Stimulated activated CD8-positive, alpha-beta memory T cell treated with anti-CD3 and anti-CD28 coated beads, Interleukin-15, amount 100 ng/mL, for 4 hours (primary cell): Measurements from ENCODE around the gene CARS2.
"Not testable (repeated sequence)": the region's sequence is repeated elsewhere in the genome, so short reads cannot be mapped to it uniquely, and the experiment has no call there.

Experiments
- DNase-seq, 2 donors: peaks; one replicate each; pipeline ENCODE4 v3.0.0-alpha.2; 2020; ENCODE audit warnings: low read depth in 2 of 2

The CARS2 gene, protein sequence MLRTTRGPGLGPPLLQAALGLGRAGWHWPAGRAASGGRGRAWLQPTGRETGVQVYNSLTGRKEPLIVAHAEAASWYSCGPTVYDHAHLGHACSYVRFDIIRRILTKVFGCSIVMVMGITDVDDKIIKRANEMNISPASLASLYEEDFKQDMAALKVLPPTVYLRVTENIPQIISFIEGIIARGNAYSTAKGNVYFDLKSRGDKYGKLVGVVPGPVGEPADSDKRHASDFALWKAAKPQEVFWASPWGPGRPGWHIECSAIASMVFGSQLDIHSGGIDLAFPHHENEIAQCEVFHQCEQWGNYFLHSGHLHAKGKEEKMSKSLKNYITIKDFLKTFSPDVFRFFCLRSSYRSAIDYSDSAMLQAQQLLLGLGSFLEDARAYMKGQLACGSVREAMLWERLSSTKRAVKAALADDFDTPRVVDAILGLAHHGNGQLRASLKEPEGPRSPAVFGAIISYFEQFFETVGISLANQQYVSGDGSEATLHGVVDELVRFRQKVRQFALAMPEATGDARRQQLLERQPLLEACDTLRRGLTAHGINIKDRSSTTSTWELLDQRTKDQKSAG

DNA sequence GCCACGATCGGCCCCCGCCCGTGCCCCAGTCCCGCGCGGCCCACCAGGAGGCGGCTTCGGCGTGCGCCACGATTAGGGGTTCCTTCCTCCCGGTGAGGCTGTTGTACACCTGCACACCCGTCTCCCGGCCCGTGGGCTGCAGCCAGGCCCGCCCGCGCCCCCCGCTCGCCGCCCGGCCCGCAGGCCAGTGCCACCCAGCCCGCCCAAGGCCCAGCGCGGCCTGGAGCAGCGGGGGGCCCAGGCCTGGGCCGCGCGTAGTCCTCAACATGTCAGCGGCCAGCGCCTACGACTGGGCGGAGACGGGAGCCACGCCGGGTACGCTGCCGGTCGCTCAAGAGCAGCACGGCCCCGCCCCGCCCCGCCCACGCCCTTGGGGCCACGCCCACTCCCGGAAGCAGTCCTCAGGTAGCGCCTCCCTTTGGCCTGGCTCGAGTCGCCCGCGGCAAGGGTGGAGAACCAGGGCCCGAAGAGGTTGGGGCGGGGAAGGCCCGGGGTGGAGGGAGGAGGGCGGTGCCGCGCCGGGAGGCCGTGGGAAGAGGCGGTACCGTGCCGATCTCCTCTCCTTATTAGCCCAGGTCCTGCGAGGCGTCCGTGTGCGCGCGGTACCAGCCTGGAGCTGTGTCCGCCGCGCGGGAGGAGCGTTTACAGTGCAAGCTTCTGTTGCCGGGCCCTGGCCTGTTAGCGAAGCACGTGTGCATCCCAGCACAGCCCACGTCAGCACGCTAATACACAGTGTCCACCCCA, at the start of gene CARS2:
Gene CARS2, minus strand, starts transcription at position 291 of the 744 bp plus-strand sequence. Its CDS starts 23 bp downstream, at position 268.
- DNase-seq: peak; percentile 87 to 90

DNA sequence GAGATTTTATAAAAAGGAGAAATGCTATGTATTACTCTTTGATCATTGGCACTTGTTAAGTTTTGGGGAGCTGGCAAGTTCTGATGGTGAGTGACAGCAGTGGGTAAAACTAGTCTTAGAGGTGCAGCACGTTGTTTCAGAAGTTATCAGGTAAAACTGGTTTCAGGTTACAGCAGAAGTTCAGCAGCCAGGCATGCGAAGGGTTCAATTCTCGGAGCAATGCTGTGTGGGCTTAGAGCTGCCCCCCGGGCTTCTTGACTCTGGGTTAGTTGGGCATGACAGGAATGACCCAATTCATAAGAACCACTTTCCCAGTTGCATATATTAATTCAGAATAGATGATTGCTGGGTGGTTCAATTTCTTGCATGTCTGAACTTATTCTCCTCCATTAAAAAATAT, 42.4 kb upstream of the CARS2 start:
- no peak for DNase-seq

DNA sequence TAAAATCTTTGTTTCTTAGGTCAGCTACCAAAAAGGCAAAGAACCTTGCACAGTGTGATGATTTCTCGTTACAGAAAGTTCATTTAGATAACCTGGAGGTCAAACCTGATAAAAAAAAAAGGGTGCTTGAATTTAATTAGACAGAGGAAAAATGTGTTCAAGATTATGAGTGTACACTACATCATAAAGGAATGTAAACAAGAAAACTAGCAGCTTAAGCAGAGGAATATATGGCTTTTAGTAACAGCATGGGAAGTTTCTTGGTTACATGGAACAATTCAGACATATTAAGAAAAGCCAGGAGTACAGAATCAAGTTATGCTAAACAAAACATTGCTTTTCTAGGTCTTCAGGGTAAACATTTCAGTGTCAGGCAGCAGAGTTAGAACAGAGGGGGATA, 40.5 kb upstream of the CARS2 start:
- no peak for DNase-seq

DNA sequence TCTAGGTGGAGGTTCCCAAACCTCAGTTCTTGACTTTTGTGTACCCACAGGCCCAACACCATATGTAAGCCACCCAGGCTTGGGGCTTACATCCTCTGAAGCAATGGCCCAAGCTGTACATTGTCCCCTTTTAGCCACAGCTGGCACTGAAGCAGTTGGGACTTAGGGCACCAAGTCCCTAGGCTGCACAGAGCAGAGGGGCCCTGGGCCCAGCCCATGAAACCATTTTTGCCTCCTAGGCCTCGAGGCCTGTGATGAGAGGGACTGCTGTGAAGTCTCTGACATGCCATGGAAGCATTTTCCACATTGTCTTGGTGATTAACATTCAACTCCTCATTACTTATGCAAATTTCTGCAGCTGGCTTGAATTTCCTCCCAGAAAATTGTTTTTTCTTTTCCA, 37.8 kb upstream of the CARS2 start:
- no peak for DNase-seq

DNA sequence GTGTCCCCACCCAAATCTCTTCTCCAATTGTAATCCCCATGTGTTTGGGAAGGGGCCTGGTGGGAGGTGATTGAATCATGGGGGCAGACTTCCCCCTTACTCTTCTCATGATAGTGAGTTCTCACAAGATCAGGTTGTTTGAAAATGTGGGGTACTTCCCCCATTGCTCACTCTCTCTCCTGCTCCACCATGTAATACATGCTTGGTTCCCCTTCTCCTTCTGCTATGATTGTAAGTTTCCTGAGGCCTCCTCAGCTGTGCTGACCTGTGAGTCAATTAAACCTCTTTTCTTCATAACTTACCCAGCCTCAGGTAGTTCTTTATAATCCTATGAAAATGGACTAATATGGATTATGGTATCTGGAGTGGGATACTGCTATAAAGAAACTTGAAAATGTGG, 31.6 kb upstream of the CARS2 start:
- no peak for DNase-seq

DNA sequence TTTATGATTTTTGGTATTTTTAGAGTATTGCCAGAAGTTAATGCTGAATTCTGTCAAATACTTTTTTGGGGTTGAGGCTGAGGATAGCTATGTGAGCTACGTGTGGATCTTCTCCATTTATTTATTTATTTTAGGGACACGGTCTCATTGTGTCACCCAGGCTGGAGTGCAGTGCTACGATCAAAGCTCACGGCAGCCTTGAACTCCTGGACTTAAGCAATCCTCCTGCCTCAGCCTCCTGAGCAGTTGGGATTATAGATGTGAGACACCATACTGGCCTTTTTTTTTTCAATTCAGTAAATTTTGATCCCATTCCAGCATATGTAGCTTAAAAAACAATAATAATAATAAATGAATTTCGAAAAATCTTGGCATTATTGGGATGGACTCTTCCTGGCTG, 28.6 kb upstream of the CARS2 start:
- no peak for DNase-seq

DNA sequence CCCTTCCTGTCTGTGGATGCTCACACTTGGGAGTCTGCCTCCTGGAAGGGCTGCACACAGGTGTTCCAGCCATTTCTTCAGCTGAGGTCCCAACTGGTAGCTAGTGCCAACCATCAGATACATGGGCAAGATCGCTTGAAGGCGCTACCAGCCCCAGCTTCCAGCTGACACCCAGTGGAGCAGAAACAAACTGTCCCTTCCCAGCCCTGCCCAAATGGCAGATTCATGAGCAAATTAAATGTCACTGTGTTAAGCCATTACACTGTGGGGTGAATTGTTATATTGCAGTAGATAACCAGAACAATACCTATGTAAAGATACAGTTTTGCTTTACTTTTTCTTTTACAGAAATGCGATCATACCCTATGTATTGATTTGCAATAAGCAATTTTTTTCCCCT, 25.2 kb upstream of the CARS2 start:
- no peak for DNase-seq

DNA sequence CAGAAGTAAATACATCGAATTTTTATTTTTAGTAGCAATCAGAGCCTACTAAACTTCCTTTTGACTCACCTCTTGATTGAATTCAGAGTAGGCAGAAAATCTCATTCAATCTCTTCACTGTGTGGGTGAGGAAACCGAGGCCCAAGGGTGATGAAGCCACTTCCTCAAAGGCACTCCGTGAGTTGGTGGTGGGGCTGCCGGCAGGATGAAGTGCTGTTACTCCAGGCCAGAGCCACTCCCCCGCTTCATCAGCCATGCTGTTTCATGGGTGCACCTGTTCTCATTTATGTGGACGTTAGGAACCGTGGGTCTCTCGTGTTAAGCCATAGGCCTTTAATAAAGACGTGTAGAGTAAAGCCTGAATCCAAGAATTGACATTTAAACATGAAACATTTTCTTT, 20.8 kb upstream of the CARS2 start:
- peak; percentile 35 to 44 for DNase-seq

DNA sequence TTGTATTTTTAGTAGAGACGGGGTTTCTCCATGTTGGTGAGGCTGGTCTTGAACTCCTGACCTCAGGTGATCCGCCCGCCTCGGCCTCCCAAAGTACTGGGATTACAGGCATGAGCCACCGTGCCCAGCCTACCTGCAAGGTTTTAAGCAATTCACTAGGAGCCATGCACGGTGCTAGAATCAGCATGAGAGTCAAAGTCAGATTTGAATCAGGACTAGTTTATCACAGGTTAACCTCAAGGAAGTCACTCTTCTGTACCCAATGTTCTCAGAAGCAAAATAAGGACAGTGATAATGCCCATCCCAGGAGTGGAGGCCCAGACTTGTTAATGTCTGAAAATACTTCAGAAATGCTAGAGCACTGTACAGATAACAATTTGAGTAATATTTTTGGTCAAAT, 20.2 kb upstream of the CARS2 start:
- not testable (repeated sequence) for DNase-seq

DNA sequence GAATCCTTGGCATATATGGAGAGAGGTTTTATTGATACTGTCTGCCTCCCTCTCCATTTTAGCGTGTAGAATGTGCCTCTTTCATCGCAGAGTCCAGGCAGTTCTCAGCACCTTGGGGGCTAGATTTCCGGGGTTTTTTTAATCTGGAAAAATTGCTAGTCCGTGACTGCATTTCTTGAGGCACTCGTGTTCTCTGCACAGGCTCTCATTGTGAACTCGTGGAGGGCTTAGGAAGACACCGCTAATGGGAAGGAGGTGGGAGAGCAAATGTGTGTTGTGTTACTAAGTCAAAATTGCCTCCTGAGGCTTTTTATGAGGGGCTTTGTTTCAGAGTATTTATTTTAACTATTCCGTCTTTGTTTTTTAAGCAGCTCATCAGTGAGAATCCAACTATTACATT, 17.7 kb upstream of the CARS2 start:
- no peak for DNase-seq

DNA sequence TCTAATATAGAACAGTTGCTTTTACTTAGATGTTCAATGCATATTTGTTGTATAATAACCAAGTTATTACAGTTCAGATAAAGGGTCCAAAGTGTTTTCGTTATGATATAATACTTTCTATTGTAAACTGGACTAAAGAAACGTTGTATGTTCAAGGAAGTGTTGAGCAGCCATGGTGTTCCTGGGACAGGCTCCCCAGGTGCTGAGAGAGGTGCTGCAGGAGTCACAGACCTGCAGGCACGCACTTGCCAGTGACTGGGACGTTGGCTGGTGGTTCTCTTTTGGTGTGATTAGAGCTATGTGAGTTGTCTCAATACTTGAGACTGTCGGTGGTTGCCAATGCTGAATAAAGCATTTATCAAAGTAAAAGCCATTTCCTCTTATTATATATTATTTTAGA, 17.1 kb upstream of the CARS2 start:
- no peak for DNase-seq

DNA sequence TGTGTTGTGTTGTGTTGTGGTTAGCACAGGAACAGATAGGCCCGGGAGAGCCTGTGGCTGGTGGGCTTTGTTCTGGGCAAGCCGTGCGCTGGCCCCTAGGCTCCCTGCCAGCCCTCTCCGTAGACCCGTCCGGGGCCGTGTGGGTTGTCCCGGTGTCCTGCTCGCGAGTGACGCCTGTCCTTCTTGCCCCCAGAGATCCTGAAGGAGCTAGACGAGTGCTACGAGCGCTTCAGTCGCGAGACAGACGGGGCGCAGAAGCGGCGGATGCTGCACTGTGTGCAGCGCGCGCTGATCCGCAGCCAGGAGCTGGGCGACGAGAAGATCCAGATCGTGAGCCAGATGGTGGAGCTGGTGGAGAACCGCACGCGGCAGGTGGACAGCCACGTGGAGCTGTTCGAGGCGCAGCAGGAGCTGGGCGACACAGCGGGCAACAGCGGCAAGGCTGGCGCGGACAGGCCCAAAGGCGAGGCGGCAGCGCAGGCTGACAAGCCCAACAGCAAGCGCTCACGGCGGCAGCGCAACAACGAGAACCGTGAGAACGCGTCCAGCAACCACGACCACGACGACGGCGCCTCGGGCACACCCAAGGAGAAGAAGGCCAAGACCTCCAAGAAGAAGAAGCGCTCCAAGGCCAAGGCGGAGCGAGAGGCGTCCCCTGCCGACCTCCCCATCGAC, 13.3 kb upstream of the CARS2 start:
- no peak for DNase-seq

DNA sequence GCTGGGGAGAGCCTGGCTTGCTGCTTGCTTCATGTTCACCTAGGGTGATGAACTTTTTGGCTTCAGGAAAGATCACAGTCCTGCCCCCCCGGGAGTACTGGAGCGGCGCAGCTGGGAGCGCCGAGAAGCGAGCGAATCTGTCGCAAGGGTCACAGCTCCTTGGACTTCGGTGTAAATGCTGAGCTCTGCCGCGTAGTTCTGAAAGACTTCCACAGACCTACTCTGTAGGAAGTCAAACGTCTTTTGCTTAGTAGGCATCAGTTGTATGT, 10.3 kb upstream of the CARS2 start:
- no peak for DNase-seq

DNA sequence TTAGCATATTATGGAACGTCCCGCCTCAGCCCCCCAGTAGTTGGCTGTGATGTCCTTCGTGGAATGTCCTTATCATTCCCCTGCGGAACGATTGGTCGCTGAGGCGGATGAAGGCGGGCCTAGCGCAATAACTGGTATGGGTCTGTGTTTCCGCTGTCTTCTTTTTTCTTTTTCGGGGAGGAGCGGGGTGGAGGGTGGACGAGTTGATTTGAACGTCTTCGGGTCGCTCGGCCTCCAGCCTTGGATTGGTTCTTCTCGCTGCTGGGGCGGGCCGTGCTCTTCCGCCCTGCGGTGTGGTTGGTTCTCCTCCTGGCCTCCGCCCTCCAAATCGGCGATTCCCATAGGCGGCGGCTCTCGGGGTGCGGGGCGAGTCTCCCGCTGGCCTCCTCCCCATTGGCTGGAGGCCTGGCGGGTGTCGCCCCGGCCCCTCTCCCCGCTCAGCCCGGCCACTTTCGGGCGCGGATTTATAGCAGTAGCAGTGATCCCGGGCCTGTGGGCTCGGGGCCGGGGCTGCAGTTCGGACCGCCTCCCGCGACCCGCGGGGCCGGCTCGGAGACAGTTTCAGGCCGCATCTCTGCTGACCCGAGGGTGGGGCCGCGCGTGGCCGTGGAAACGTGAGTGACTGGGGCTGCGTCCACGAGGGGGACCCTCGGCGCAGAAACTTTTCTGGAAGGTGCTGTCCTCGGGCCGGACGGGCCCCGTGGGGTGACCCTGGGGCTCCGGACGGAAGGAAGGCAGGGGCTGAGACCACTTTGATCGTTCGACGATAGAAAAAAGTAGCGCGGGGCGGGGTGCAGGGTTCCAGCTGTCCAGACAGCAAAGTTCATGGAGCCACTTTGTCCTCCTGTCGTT, 9.7 kb upstream of the CARS2 start:
- DNase-seq: peak; percentile 91 to 95

DNA sequence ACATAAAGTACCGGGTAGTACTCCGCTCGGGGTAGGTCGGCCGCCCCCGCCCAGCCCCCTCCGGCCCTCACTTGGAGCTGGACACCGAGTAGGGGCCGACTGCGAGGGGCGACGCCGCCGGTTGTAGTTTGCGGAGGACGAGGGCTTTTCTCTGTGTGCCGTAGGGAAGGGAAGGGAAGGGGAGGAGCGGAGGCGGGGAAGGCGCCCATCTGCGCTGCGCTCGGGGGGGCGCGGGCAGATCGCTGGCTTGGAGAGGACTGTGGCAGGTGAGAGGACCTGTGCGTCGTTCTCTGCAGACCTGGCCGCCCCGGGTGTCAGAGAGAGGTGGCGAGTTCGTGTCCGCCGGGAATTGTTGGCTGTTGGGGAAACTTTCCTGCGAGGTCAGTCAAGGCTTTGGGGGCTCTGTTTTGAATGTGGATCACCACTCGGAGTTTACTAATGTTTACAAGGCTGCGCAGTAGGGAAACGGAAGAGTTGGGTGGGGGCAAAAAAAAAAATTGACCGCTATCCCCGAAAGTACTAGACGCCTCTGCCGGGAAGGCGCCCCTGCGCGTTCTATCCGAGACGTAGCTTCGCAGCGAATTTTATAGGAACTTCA, 9.0 kb upstream of the CARS2 start:
- peak; percentile 16 to 35 for DNase-seq

DNA sequence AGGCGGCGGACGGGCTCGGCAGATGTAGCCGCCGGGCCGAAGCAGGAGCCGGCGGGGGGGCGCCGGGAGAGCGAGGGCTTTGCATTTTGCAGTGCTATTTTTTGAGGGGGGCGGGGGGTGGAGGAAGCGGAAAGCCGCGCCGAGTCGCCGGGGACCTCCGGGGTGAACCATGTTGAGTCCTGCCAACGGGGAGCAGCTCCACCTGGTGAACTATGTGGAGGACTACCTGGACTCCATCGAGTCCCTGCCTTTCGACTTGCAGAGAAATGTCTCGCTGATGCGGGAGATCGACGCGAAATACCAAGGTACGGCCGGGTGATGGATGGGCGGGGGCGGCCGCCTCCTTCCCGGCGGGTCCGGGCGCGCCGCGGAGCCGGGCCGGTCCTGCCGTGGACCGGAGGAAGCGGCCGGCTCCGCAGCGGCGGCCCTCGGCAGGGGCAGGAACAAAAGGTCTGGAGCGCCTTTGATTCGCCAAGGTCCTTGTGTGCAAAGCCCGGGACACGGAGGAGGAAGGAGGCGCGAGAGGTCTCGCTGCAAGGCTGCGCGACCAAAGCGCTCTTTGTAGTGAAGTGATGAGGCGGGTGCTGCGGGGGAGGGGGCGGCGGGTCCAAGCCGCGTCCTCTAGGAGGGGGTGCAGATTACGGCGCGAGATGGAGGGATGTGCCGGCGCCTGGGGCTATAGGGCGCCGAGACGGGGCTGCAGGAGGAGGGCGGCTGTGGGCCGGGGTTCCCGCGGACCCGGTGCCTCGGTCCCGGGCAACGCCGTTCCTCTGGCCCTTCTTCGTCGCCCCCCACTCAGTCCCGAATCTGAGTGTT, 8.3 kb upstream of the CARS2 start:
- peak; percentile 37 to 46 for DNase-seq

DNA sequence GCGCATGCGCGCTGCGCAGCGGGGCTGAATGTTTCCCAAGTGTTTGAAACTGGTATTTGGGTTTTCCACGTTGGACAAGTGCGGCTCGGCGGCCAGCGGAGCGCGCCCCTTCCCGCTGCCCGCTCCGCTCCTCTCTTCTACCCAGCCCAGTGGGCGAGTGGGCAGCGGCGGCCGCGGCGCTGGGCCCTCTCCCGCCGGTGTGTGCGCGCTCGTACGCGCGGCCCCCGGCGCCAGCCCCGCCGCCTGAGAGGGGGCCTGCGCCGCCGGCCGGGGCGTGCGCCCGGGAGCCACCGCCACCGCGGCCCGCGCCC, 7.7 kb upstream of the CARS2 start, which contains the start of gene ING1:
Gene ING1, plus strand, starts transcription at position 59 of the 311 bp plus-strand sequence. CDS start 450 bp downstream, outside the sequence.
- DNase-seq: no peak

DNA sequence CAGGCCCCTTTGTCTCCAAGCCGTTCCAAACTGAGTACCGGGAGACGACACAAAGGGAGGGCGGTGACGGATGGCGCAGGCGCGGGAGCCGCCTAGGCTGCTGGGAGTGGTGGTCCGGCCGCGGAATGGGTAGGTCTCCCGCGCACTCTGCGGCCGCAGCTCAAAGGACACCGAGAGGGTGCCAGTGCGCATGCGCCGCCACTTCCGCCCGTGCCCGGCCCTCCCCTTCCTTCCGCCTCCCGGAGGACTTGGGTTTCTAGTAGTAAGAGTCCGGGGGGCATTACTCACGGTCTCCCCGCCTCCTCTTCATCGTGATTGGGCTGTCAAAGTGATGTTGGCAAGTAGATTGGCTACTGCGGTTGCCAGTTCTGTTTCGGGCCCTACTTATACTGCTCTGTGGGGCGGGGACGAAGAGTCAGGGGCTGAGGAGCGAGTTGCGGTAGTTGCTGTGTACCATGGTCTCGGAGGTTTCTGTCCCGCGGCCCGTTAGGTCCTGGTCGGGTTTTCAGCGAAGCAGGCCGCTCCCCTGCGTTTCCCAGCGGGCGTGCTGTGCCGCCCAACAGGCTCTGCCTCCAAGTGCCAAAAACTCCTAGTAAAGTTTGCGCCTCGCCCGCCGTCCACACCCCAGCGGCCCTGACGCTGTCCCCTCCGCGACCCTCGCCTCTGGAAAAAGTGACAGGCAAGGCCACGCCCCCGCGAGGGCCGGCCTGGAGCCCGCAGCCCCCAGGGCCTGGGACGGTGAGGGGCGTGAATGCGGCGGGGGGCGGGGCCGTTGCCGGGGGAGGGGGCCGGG, 7.1 kb upstream of the CARS2 start:
- DNase-seq: peak; percentile 99

DNA sequence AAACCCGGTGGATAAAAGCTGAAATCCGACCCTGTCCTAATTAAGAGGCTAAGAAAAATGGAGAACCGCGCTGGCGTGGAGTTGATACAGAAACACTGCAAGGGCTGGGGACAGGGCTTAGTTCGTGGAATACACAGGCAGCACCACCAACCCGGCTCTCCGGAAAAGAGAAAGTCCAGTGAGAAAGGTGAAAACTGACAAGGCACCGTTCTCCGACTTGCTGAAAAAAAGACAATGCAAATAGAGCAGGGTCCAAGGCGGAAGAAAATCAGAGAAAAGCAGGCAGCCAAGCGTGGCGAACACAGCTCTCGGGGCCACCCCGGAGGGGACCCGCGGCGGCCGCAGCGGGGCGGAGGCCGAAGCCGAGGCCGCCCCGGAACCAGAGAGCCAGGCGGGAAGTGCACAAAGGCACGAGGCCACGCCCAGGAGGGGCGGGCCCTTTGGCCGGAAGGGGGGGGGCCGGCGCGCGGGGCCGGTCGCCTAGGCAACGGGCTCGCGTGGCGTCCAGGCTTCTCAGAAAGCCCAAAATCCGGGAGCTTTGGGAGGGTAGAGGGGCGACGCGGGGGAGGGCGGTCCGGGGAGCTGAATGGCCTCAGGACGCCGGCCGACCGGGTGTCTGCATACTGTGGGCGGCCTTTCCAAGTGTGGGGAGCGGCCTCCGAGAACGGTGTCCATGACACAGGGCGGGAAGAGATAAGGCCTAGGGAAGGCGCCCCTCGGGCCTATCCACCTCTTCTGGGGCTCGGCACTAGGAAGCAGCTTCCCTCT, 6.3 kb upstream of the CARS2 start:
- DNase-seq: peak; percentile 71 to 82
